Measurements from ENCODE around the gene TCF3. TPM values are rescaled to one million over a fixed set of nuclear protein-coding genes. Genes with fewer than 3 reads are reported as not detected.
"Not testable (repeated sequence)": the region's sequence is repeated elsewhere in the genome, so short reads cannot be mapped to it uniquely, and the experiment has no call there.

The TCF3 gene
- total and polyA plus RNA-seq, 11 donors = 13.2 to 40.2 (median 22.3) TPM

- Histone ChIP-seq H3K4me1 (peaks cover 0 to 13% (median 9%) of the 10 kb centered on the region in 12 donors), H3K27me3 (no peaks in the 10 kb centered on the region), H3K27ac (no peak overlapping the region), H3K36me3 (peaks cover 0 to 50% (median 24%) of the 10 kb centered on the region in 9 donors), H3K4me3 (no peak overlapping the region), H3K9me3 (no peaks in the 10 kb centered on the region)
- ATAC-seq (no peak), DNase-seq (peak in 2 of 5 donors; percentile 17 to 51)
- WGBS, 4 donors = 88 to 94% (median 91%) methylated on average over 22 to 24 of the region's 24 CpGs
- intact Hi-C loops (cut with DNase I) = no loop called here
- no peak for TF ChIP-seq POLR2A (IDR thresholded peaks at IDR 0.05)
These were observed 6.3 kb downstream of the TCF3 start for GRCh38 chr19:1646149-1646548.

- no peak for ATAC-seq
- intact Hi-C loops (cut with DNase I) = no loop called here
- no peak overlapping the region for H3K27ac ChIP-seq
- peaks cover 0 to 53% (median 25%) of the 10 kb centered on the region in 9 donors for H3K36me3 ChIP-seq
- 90 to 94% (median 93%) methylated on average over 19 to 23 of the region's 23 CpGs for WGBS, 4 donors
- TF ChIP-seq CTCF (IDR thresholded peaks at IDR 0.05) = no peak
- TF ChIP-seq POLR2A (IDR thresholded peaks at IDR 0.05) = no peak
- peak in 3 of 5 donors; percentile 12 to 35 (median 21) for DNase-seq
- no peaks in the 10 kb centered on the region for H3K9me3 ChIP-seq
- H3K27me3 ChIP-seq = no peaks in the 10 kb centered on the region
- H3K4me3 ChIP-seq = no peak overlapping the region
- H3K4me1 ChIP-seq = peaks cover 0 to 4% (median 1%) of the 10 kb centered on the region in 12 donors
These were observed 7.1 kb downstream of the TCF3 start for GRCh38 chr19:1645299-1645698.

- no peaks in the 10 kb centered on the region for H3K9me3 ChIP-seq
- H3K36me3 ChIP-seq = peaks cover 0 to 54% (median 26%) of the 10 kb centered on the region in 9 donors
- no peaks in the 10 kb centered on the region for H3K27me3 ChIP-seq
- TF ChIP-seq POLR2A (IDR thresholded peaks at IDR 0.05) = no peak
- TF ChIP-seq CTCF (IDR thresholded peaks at IDR 0.05) = no peak
- no peaks in the 10 kb centered on the region for H3K4me1 ChIP-seq
- no peak overlapping the region for H3K4me3 ChIP-seq
- WGBS, 4 donors = 90 to 95% (median 92%) methylated on average over 9 to 16 of the region's 16 CpGs
- intact Hi-C loops (cut with DNase I) = no loop called here
- no peak for ATAC-seq
- no peak overlapping the region for H3K27ac ChIP-seq
- DNase-seq = no peak
These were observed 8.3 kb downstream of the TCF3 start for GRCh38 chr19:1644070-1644469.

- ATAC-seq; H3K4me3 ChIP-seq; H3K4me1 ChIP-seq; DNase-seq; H3K9me3 ChIP-seq; H3K27ac ChIP-seq; intact Hi-C loops (cut with DNase I); H3K27me3 ChIP-seq: not testable (repeated sequence)
- peaks cover 0 to 59% (median 38%) of the 10 kb centered on the region in 9 donors for H3K36me3 ChIP-seq
- 90 to 93% (median 92%) methylated on average over 10 of the region's 10 CpGs for WGBS, 4 donors
These were observed 11.4 kb downstream of the TCF3 start for GRCh38 chr19:1640893-1641448.

GRCh38 chr19:1636325-1637236, 15.8 kb downstream of the TCF3 start:
- peaks cover 0 to 55% (median 29%) of the 10 kb centered on the region in 9 donors for H3K36me3 ChIP-seq
- DNase-seq = no peak
- H3K4me3 ChIP-seq = no peak overlapping the region
- no peaks in the 10 kb centered on the region for H3K27me3 ChIP-seq
- TF ChIP-seq POLR2A (IDR thresholded peaks at IDR 0.05) (no peak), CTCF (IDR thresholded peaks at IDR 0.05) (no peak)
- H3K9me3 ChIP-seq = no peaks in the 10 kb centered on the region
- intact Hi-C loops (cut with DNase I) = no loop called here
- H3K27ac ChIP-seq = no peak overlapping the region
- ATAC-seq = no peak
- H3K4me1 ChIP-seq = no peaks in the 10 kb centered on the region
- WGBS, 4 donors = 92 to 97% (median 95%) methylated on average over 16 to 34 of the region's 34 CpGs
